Superior temporal gyrus (tissue), 1 donor: Measurements from ENCODE around the gene SWSAP1.

ENCODE experiments used
- DNase-seq: peaks from one replicate; pipeline ENCODE4 v3.0.0-alpha.2; 2016; ENCODE audit errors: extremely low spot score

SWSAP1 gene

DNA sequence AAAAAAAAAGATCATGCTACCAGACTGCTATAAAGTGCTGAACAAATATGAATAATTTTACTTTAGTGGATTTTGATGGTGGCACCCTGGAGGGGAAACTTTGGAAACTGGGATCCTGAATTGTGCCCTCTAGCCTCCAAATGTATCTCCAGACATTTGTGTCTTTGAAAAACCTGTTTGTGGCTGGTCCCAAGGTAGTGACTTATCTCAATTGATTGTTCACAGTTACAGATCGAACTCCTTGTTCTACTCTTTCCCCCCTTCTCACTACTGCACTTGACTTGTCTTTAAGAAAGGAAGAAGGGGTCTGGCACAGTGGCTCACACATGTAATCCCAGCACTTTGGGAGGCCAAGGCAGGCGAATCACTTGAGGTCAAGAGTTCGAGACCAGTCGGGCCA is 34.1 kb downstream of the SWSAP1 start:
- DNase-seq: no peak

DNA sequence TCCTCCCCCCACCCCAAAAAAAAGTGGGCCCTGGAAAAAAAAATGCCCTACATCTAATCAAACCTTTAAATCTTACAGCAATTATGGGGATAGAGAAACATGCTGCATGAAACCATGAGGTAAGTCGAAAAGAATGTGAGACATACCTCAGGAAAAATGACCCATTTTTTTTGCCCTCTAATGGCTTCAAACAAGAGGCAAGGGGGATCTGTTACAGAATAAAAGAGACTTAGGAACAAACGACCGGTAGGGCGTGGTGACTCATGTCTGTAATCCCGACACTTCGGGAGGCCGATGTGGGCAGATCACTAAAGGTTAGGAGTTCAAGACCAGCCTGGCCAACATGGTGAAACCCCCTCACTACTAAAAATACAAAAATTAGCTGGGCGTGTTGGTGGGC is 36.2 kb downstream of the SWSAP1 start:
- DNase-seq: no peak

DNA sequence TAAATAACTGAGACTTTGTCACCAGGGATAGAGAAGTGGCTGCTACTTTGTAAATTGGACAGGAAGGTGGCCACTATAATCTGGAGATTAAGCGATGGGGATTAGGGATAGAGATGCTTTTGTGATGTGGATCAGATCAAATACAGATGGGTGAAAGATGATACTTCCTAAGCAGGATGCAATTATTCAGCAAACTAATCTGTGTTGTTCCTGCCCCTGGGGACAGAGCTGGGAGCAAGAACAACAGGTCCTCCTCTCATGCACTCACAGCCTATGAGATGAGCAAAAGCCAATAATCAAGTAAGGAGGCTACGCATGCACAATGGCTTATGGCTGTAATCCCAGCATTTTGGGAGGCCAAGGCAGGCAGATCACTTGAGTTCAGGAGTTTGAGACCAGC is 40.1 kb downstream of the SWSAP1 start:
- no peak for DNase-seq

DNA sequence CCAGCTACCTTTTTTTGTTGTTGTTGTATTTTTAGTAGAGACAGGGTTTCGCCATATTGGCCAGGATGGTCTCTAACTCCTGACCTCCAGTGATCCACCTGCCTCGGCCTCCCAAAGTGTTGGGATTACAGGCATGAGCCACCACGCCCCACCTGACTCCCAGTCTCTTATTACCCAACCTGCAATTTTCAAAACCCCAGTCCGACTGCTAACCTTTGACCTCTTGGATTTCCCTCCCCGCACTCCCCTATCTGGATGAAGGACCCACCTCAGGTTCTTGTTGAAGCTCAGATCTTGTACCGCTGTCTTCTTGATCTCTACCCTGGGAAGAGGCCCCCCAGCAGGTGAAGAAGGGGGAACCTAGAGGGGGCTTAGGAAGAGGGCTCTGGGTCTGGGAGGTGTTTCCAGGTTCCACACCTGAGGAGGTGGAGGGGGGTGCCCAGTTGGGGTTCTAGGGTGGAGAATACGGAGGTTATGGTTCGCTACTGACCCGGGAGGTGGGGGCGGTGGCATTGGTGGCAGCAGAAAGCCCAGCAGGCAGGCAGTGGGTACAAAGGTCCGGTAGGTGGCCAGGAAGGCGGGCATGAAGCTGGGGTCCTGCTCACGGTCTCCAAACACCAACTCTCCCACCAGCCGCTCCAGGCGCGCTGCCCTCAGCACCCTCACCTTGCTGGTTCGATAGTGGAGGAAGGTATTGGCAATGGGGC is 42.0 kb downstream of the SWSAP1 start:
- DNase-seq: no peak

DNA sequence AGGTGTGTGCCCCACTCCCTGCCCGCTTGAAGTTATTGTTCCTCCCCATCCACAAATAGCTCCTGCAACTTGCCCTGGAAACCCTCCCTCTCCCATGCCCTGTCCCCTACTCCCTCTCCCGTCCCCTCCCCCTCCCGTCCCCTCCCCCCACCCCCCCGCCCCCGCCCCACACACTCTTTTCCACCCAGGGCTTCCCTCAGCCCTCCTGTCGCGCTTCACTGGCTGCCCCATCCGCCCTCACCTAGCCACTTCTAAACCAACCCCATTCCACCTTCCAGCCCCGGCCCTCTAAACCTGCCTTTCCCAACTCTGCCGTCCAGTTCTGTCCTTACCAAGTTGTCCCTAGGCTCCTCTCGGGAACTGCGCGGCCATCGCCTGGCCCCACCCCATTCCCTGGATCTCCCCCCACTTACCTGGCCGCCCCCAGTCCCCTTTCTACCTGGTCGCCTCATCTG is 43.7 kb downstream of the SWSAP1 start:
- no peak for DNase-seq

DNA sequence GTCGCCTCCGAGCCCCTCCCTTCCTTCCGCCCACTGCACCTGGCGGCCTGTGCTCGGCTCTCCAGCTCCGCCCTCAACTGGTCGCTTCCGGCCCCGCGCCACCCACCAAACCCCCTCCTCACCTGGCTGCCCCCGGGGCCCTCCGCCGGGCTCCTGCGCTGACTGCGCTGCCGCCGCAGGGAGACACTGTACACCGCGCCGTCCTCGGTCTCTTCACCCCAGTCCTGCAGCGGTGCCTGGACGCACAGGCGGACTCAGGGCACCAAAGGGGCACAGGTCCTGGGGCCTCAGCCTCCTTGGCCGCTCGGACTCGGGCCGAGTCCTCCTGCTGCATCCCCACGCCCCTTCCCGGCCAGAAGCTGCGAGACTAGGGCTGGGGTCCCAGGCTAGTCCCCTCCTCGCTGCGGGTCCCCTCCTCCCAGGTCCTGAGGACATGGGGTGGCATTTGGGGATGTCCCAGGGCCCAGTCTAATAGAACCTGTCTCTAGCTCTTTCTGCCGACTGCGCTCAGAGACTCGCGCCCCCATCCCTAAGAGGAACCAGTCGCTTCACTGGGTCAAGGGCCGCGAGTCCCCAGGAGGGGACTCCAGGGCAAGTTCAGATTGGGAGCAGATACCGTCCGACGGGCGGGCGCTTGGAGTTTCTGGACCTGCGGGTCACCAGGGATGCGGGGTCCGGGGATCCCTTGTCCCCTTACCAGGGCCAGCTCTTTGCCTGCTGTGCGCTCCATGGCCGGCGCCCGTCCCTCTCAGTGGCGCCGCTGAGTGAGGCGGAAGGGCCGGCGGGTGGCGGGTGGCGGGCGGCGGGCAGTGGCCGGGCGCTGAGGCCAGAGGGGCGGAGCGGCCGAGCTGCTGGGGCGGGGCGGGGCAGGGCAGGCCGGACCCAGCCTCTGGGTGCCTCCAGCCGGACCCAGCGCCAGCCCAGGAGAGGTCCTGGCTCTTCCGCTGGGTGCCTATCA is 44.4 kb downstream of the SWSAP1 start, which contains the start of gene RGL3:
RGL3 (minus strand) TSS at position 766 of the 958 bp plus-strand sequence; CDS start at position 730, 36 bp downstream.
- DNase-seq: no peak

DNA sequence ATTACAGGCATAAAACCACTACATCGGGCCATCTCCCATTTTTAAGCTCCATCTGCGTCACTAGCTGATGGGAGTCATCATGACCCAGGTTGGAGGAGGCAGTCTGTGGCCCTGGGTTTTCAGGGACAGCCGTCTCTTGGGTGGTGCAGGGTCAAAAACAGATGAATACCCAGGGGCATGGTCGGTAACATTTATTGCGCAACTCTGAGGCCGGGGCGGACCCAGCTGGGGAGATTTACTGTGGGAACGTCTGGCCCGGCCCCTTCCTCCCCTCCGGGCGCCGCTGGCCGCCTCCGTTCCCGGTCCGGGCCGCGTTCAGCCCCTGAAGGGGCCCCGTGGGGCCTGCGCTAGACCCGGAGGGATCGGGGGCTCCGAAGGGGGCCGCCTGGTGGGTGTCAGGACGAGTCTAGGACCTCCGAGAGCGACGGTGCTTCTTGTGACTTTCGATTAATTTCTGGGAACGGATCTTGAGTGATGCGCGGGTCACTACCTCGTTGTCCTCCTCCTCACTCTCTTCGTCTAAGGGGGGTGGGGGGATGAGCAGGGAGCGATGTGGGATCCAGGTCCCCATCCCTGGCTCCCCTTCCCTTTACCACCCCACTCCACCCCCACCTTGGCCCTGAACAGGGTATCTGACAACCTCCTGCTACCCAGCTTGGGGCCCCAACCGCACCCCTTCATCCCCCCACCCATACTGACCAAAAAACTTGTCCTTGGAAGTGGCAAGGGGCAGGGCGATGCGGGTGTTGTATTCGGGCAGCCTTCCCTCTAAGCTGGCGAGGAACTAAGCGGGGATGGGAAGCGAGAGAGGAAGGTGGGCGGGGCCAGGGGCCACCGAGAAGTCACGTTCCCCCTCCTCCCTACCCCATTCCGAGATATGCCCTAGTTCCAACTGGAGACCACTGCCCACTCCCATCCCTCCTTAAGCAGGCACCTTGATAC is 46.2 kb downstream of the SWSAP1 start:
- no peak for DNase-seq

DNA sequence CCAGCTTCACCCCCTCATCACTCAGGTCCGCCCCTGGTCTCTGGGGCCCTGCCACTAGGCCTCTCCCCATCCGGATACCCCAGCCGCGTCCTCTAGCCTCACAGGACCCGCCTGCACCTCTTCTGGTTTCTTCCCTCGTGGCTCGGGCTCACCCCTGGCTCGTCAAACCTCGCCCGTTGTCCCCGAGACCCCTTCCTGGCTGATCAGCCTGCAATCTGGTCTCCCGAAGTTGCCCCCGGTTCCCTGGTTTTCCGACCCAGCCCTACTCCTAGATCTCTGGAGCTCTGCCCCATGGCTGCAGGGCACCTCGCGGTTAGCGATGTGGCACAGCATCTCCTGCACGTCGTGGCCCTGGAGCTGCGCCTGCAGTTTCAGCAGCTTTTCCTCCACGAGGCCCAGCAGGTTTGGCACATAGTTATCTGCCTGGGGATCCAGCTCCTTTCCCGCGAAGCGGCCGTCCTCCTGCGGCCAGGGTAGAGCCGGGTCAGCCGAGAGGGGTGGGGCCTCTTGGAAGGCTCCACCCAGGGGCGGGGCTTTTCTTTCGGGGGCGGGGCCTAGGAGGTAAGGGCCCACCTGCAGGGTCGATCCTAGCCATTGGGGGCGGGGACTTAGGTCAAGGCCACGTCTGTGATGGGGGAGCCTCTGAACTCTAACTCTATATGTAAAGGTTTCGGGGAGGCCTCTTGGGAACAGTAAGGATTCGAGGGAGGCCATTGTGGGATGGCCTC is 47.1 kb downstream of the SWSAP1 start:
- no peak for DNase-seq

DNA sequence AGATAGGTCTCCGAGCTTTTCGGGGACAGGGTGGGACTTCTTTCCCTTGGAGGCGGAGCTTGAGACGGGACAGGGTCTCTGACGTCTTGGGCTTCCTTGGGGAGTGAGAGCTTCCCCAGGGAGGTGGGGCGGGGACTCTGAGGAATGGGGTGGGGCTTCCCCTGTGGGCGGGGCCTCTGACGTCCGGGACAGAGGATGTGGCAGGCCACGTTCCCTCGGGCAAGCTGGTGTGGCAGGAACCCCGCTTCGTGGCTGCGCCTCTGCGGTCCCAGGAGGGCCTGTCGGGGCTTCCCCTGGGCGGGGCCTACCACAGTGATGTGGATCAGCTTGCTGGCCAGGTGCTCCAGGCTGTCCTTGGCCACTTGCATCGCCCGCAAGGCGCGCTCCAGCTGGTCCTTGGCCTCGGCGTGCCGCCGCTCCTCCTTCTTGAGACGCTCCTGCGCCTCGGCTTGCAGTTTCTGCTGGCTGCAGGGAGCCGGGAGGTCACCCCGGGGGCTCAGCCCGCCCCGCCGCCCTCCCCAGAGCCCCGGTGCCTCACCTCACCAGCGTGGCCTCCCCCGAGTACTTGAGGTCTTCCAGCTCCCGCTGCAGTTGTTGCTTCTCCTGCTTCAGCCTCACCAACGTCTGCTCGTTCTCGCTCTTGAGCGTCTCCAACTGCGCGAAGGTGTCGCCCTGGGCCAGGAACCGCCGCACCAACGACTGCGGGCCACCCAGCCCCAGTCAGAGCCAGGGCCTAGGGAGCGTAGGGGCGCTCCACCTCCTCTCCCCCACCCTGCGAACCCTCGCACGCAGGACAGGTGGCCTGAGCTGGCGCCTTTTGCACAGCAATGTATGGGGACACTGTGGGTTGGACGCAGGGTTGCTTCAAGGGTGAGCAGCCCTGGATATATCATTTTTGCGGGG is 47.9 kb downstream of the SWSAP1 start:
- DNase-seq: no peak

DNA sequence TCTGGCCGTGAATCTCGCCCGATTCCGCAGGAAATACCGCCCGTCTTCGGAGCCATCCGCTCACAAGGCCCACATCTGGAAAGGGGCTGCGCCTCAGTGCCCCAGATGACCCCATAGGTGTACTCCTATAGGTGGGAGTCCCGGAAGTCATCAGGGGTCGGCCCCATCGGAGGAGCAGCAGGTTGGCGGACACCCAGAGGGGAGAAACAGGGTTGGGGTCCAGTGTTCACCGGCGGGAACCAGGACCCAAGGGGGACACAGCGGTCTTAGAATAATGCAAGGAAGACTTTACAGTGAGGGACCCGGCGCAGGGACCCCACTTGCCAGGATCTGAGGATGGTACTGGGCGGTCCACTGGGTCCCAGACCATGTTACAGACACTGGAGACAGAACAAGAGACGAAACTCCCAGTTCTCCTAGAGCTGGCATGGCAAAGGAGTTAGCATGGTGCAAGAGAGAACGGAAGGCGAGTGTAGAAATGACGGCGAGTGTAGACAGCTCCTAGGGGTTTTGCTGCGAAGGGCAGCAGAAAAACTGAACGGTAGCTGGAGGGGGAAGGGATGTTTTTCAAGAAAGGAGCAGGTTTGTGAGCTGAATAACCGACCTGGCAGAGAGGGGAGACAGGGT is 48.8 kb downstream of the SWSAP1 start:
- no peak for DNase-seq

DNA sequence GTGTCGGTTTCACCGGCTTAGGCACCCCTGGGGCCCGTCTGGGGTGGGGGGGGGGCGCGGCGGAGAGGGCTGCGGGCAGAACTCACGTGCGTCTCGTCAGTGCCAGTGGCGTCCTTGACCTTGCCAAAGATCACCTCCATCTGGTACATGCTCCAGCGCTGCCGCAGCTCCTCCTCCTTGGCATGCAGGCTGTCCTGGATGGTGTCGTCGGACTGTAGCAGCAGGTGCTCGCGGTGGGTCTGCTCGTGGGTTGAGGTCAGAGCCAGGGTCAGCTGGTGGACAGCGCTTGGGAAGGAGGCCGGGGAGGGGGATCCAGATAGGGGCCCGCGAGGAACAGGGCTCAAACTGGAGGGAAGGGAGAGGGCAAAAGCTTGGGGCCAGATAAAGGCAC is 49.3 kb downstream of the SWSAP1 start:
- no peak for DNase-seq
